Upper lobe of left lung (tissue), 6 donors: Measurements from ENCODE around the gene DYNLT3. TPM values are rescaled to one million over a fixed set of nuclear protein-coding genes. Genes with fewer than 3 reads are reported as not detected.

Experiments used
- ATAC-seq, 2 donors: fragments of 200-7000 bp; cut with Tn5 transposase; one replicate each; pipeline ENCODE4 v1.9.1; 2022; ENCODE audit warnings: mild to moderate bottlenecking in 2 of 2, moderate library complexity in 2 of 2; ENCODE audit not compliant: low FRiP score in 2 of 2
- DNase-seq, 2 donors: peaks; one replicate each; pipeline ENCODE4 v3.0.0-alpha.2; 2019 to 2020
- H3K27ac ChIP-seq, 4 donors: fragments of 200-600 bp; sonication (generic); one replicate each; pipeline ENCODE4 v1.5.1; 2016 to 2019
- H3K27me3 ChIP-seq, 4 donors: fragments of 200-600 bp; sonication (generic); one replicate each; pipeline ENCODE4 v1.5.1; 2017 to 2019
- H3K36me3 ChIP-seq, 4 donors: fragments of 200-600 bp; sonication (generic); one replicate each; pipeline ENCODE4 v1.5.1; 2016 to 2019
- H3K4me1 ChIP-seq, 4 donors: fragments of 200-600 bp; sonication (generic); one replicate each; pipeline ENCODE4 v1.5.1; 2018 to 2019
- H3K4me3 ChIP-seq, 4 donors: fragments of 200-600 bp; sonication (generic); one replicate each; pipeline ENCODE4 v1.5.1; 2017 to 2019; ENCODE audit warnings: mild to moderate bottlenecking in 2 of 4, moderate library complexity in 1 of 4
- H3K9me3 ChIP-seq, 4 donors: fragments of 200-600 bp; sonication (generic); one replicate each; pipeline ENCODE4 v1.5.1; 2018 to 2019
- CTCF ChIP-seq, 6 experiments: fragments of 450-650 bp in 4 of 6; fragments of 200-600 bp in 2 of 6; sonication (generic) in 2 of 6; IDR thresholded peaks; one replicate each; pipeline ENCODE4 v1.5.1; 2016 to 2019; ENCODE audit warnings: antibody characterized with exemption in 6 of 6
- EP300 ChIP-seq, 4 donors: sonication (generic); formaldehyde crosslinking; IDR thresholded peaks; one replicate each; pipeline ENCODE4 v1.5.1; 2017; ENCODE audit warnings: antibody characterized with exemption in 4 of 4, control low read depth in 2 of 4
- POLR2A ChIP-seq, 4 donors: fragments of 450-650 bp; IDR thresholded peaks; one replicate each; pipeline ENCODE4 v1.5.1; 2016 to 2017; ENCODE audit warnings: antibody characterized with exemption in 4 of 4, mild to moderate bottlenecking in 2 of 4
- POLR2AphosphoS5 ChIP-seq, 2 donors: sonication (generic); formaldehyde crosslinking; IDR thresholded peaks; one replicate each; pipeline ENCODE4 v1.5.1; 2017; ENCODE audit warnings: antibody characterized with exemption in 2 of 2
- WGBS, 2 donors: methylation state at CpG; one replicate each; pipeline ENCODE4 v1.1.5; 2017 to 2018; 5-methylcytosine and 5-hydroxymethylcytosine counted together
- total RNA-seq, 6 donors: library from RNA; depleted of rRNA in 4 of 6; stranded (reverse); fragments of >200 nt in 4 of 6; gene quantifications; one replicate each; pipeline versions ENCODE4 v1.1.0 to v1.2.1, GENCODE V29; 2016 to 2021
- donor health status: DM: no; HTN: no; CAD: no; lungs with moderate emphysema.
- donor health status: DM: no; HTN: yes; CAD: no; lungs with severe emphysema.

Gene DYNLT3
- total RNA-seq, 6 donors from 2014 or later, result 4.1 to 38.2 (median 23.5) TPM

DNA sequence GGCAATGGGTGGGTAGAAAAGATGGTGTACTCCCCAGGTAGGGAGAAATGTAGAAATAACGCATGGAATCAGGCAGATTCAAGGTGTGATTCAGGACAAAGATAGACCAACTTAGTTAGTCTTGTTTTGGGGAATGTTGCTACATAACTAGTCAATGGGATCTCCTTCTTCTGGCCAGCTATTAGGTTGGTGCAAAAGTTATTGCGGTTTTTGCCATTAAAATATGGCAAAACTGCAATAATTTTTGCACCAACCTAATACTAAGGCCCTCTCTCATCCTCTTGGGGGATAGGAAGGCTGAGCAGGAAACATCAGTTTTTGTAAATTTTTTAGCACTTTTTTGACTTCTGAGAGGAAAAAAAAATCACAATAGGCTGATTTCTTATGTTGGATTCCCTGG is 44.3 kb downstream of the DYNLT3 start:
- 39 to 55% methylated on average over 2 of the region's 2 CpGs for WGBS, 2 donors
- Histone ChIP-seq H3K4me3 (no peak overlapping the region), H3K27ac (no peak overlapping the region), H3K27me3 (no peaks in the 10 kb centered on the region), H3K9me3 (no peaks in the 10 kb centered on the region), H3K4me1 (no peaks in the 10 kb centered on the region), H3K36me3 (no peaks in the 10 kb centered on the region)
- no peak for ATAC-seq
- DNase-seq, result no peak
- TF ChIP-seq CTCF (IDR thresholded peaks at IDR 0.05) (no peak), EP300 (IDR thresholded peaks at IDR 0.05) (no peak), POLR2AphosphoS5 (IDR thresholded peaks at IDR 0.05) (no peak), POLR2A (IDR thresholded peaks at IDR 0.05) (no peak)

GRCh38 chrX:37802028-37802427 is 45.3 kb downstream of the DYNLT3 start:
- DNase-seq, result no peak
- Histone ChIP-seq H3K9me3 (no peaks in the 10 kb centered on the region), H3K27ac (no peak overlapping the region), H3K27me3 (no peaks in the 10 kb centered on the region), H3K4me3 (no peak overlapping the region), H3K4me1 (peaks cover 0 to 3% (median 0%) of the 10 kb centered on the region in 4 donors), H3K36me3 (no peaks in the 10 kb centered on the region)
- peak in 1 of 2 donors; percentile 55 for ATAC-seq
- TF ChIP-seq POLR2A (IDR thresholded peaks at IDR 0.05) (no peak), EP300 (IDR thresholded peaks at IDR 0.05) (no peak), POLR2AphosphoS5 (IDR thresholded peaks at IDR 0.05) (no peak), CTCF (IDR thresholded peaks at IDR 0.05) (no peak)

GRCh38 chrX:37800717-37801116 is 46.7 kb downstream of the DYNLT3 start:
- H3K4me1 ChIP-seq, result peaks cover 0 to 3% (median 0%) of the 10 kb centered on the region in 4 donors
- no peaks in the 10 kb centered on the region for H3K27me3 ChIP-seq
- H3K4me3 ChIP-seq, result no peak overlapping the region
- H3K27ac ChIP-seq, result no peak overlapping the region
- DNase-seq (no peak), ATAC-seq (no peak)
- TF ChIP-seq EP300 (IDR thresholded peaks at IDR 0.05) (no peak), POLR2AphosphoS5 (IDR thresholded peaks at IDR 0.05) (no peak), CTCF (IDR thresholded peaks at IDR 0.05) (no peak), POLR2A (IDR thresholded peaks at IDR 0.05) (no peak)
- no peaks in the 10 kb centered on the region for H3K9me3 ChIP-seq
- H3K36me3 ChIP-seq, result no peaks in the 10 kb centered on the region

DNA sequence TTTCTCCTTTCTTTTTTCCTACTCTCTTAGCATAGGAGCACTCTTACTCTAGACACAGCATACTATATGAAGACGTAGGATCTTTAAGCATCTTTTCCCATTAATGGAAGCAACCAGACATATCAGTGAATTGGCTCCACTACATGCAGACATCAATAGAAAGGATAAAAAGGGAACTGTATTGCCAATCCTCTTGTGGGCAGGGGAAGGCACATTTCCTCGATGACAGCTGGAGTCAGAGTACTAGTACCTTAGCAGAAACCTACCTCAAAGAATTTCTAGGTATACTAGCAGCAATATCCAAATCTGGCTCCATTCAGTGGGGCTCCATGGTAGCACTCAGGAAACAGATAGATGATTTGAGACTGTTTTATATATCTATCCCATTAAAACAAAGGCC is 47.4 kb downstream of the DYNLT3 start:
- Histone ChIP-seq H3K27me3 (no peaks in the 10 kb centered on the region), H3K4me1 (peaks cover 0 to 3% (median 0%) of the 10 kb centered on the region in 4 donors), H3K36me3 (no peaks in the 10 kb centered on the region), H3K9me3 (no peaks in the 10 kb centered on the region), H3K4me3 (no peak overlapping the region), H3K27ac (no peak overlapping the region)
- no peak for ATAC-seq
- WGBS, 2 donors, result 78 to 89% methylated on average over 2 of the region's 2 CpGs
- TF ChIP-seq CTCF (IDR thresholded peaks at IDR 0.05) (no peak), POLR2AphosphoS5 (IDR thresholded peaks at IDR 0.05) (no peak), EP300 (IDR thresholded peaks at IDR 0.05) (no peak), POLR2A (IDR thresholded peaks at IDR 0.05) (no peak)
- no peak for DNase-seq

GRCh38 chrX:37796805-37797204 is 50.6 kb downstream of the DYNLT3 start:
- H3K4me1 ChIP-seq, result peaks cover 0 to 3% (median 0%) of the 10 kb centered on the region in 4 donors
- no peaks in the 10 kb centered on the region for H3K9me3 ChIP-seq
- no peaks in the 10 kb centered on the region for H3K27me3 ChIP-seq
- no peak overlapping the region for H3K4me3 ChIP-seq
- TF ChIP-seq POLR2A (IDR thresholded peaks at IDR 0.05), result no peak
- TF ChIP-seq CTCF (IDR thresholded peaks at IDR 0.05), result no peak
- H3K27ac ChIP-seq, result no peak overlapping the region
- DNase-seq (peak in 1 of 2 donors; percentile 53), ATAC-seq (peak; percentile 53 to 78)
- no peaks in the 10 kb centered on the region for H3K36me3 ChIP-seq
